BJ (cell line): ENCODE data around the gene SMAP2. TPM values are rescaled to one million over a fixed set of nuclear protein-coding genes. Genes with fewer than 3 reads are reported as not detected.

ENCODE experiments used
- CTCF ChIA-PET: fragments of 350-600 bp; formaldehyde crosslinking; extraction: SDS; loops from one replicate; lab custom pipeline; 2021; ENCODE audit warnings: antibody characterized with exemption, inconsistent platforms; lab: Yijun Ruan, JAX
- POLR2A ChIA-PET: fragments of 300-600 bp; sonication (Branson Sonifier 250); formaldehyde crosslinking; extraction: SDS; loops from one replicate; lab custom pipeline; 2021; ENCODE audit warnings: antibody characterized with exemption; lab: Charles Lee
- DNase-seq: peaks from one replicate; pipeline ENCODE4 v3.0.0-alpha.2; 2011; ENCODE audit warnings: low read depth
- H3K27me3 ChIP-seq: 2 replicates; pipeline ENCODE4 v1.6.0; 2011; ENCODE audit warnings: low read length; ENCODE audit not compliant: control insufficient read depth, insufficient read depth
- H3K36me3 ChIP-seq: 2 replicates; pipeline ENCODE4 v1.5.1; 2011; ENCODE audit warnings: low read length; ENCODE audit not compliant: control insufficient read depth, insufficient read depth
- H3K4me3 ChIP-seq: 2 replicates; pipeline ENCODE4 v1.5.1; 2011; ENCODE audit warnings: low read depth, mild to moderate bottlenecking, control low read depth, low read length
- polyA plus RNA-seq: library from polyadenylated mRNA; depleted of rRNA; stranded (reverse); fragments of >200 nt; gene quantifications from 2 replicates; pipeline ENCODE4 v1.2.3, GENCODE V29; 2011
- TF ChIP-seq, protein P1 (sequence below): IDR thresholded peaks from 2 replicates; pipeline ENCODE4 v1.5.1; 2011; ENCODE audit warnings: low read depth, mild to moderate bottlenecking, control low read depth, inconsistent platforms, low read length, moderate library complexity; ENCODE audit not compliant: insufficient read depth

SMAP2 gene
- polyA plus RNA-seq, 1 experiment = 10.2 TPM

- ChIA-PET POLR2A (no interaction called here), CTCF (interaction anchor here (0.6 to 1.8 kb wide), 6 partner anchors 36 to 245 kb away, joined by 3 to 7 read pairs (median 4); no protein-coding TSS in a partner anchor)
- H3K27me3 ChIP-seq = no peaks in the 10 kb centered on the region
- no peak for DNase-seq
- no peaks in the 10 kb centered on the region for H3K36me3 ChIP-seq
- no peak overlapping the region for H3K4me3 ChIP-seq
- TF ChIP-seq, protein P1, sequence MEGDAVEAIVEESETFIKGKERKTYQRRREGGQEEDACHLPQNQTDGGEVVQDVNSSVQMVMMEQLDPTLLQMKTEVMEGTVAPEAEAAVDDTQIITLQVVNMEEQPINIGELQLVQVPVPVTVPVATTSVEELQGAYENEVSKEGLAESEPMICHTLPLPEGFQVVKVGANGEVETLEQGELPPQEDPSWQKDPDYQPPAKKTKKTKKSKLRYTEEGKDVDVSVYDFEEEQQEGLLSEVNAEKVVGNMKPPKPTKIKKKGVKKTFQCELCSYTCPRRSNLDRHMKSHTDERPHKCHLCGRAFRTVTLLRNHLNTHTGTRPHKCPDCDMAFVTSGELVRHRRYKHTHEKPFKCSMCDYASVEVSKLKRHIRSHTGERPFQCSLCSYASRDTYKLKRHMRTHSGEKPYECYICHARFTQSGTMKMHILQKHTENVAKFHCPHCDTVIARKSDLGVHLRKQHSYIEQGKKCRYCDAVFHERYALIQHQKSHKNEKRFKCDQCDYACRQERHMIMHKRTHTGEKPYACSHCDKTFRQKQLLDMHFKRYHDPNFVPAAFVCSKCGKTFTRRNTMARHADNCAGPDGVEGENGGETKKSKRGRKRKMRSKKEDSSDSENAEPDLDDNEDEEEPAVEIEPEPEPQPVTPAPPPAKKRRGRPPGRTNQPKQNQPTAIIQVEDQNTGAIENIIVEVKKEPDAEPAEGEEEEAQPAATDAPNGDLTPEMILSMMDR = no peak
These were observed 8.0 kb downstream of the SMAP2 start for GRCh38 chr1:40381268-40382107.

DNA sequence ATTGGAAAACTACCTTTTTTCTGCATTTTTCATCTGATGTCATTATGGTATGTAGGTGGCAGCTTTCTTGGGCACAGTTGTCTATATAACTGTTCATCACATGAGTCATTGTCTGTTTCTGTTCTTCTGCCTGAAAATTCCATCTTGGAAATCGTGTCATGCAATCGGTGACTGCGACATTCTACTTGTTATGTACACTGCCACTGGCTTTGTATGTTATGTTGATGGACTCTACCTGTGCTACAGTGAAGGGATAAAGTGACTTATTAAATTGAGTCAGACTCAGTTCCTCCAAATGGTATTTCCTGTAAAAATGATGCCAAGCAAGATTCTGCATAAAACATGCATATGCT lies 8.6 kb downstream of the SMAP2 start:
- H3K27me3 ChIP-seq = no peaks in the 10 kb centered on the region
- POLR2A ChIA-PET = no interaction called here
- TF ChIP-seq, protein P1 = no peak
- CTCF ChIA-PET = interaction anchor here (0.6 to 1.8 kb wide), 6 partner anchors 37 to 245 kb away, joined by 3 to 7 read pairs (median 4); no protein-coding TSS in a partner anchor
- no peaks in the 10 kb centered on the region for H3K36me3 ChIP-seq
- no peak for DNase-seq
- H3K4me3 ChIP-seq = no peak overlapping the region

DNA sequence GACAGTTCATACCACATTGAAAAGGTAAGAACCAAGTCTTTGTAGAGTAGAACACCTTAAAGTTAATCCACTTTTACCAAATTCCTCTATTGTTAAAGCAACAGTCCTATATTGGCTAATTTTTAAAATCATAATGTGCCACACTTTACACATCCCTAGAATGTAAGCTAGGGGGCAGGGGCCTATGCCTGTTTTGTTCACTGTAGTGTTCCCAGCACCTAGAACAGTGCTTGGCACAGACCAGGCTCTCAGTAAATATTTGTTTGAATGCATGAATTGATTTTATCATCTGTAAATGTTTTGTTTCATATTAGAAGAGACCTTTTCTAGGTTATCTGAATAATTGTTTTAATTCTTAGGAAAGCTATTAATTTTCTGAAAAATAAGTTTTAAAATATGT lies 9.1 kb downstream of the SMAP2 start:
- TF ChIP-seq, protein P1 = 0 out of 2 replicates have a peak, but pooled peaks have one; percentile 5
- H3K4me3 ChIP-seq = no peak overlapping the region
- CTCF ChIA-PET = interaction anchor here (1.3 to 1.7 kb wide), 3 partner anchors 44 to 229 kb away, joined by 4 to 7 read pairs (median 5); no protein-coding TSS in a partner anchor
- no peaks in the 10 kb centered on the region for H3K27me3 ChIP-seq
- H3K36me3 ChIP-seq = no peaks in the 10 kb centered on the region
- no peak for DNase-seq
- POLR2A ChIA-PET = no interaction called here

GRCh38 chr1:40383095-40383487 lies 9.6 kb downstream of the SMAP2 start:
- H3K4me3 ChIP-seq = no peak overlapping the region
- no peaks in the 10 kb centered on the region for H3K27me3 ChIP-seq
- ChIA-PET CTCF (interaction anchor here (1.3 to 1.7 kb wide), 2 partner anchors 45 to 69 kb away, joined by 5 to 7 read pairs; no protein-coding TSS in a partner anchor), POLR2A (no interaction called here)
- no peak for DNase-seq
- TF ChIP-seq, protein P1 = no peak
- H3K36me3 ChIP-seq = no peaks in the 10 kb centered on the region

- H3K27me3 ChIP-seq = no peaks in the 10 kb centered on the region
- no peaks in the 10 kb centered on the region for H3K36me3 ChIP-seq
- CTCF ChIA-PET = interaction anchor here (0.7 to 1.4 kb wide), 5 partner anchors 8 to 69 kb away, joined by 3 to 5 read pairs (median 3); no protein-coding TSS in a partner anchor
- POLR2A ChIA-PET = no interaction called here
- TF ChIP-seq, protein P1 = no peak
- DNase-seq = no peak
- H3K4me3 ChIP-seq = no peak overlapping the region
These were observed 10.2 kb downstream of the SMAP2 start for GRCh38 chr1:40383488-40384412.
